Measurements from ENCODE around the gene FBXL12.

Gene FBXL12, protein sequence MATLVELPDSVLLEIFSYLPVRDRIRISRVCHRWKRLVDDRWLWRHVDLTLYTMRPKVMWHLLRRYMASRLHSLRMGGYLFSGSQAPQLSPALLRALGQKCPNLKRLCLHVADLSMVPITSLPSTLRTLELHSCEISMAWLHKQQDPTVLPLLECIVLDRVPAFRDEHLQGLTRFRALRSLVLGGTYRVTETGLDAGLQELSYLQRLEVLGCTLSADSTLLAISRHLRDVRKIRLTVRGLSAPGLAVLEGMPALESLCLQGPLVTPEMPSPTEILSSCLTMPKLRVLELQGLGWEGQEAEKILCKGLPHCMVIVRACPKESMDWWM

DNA sequence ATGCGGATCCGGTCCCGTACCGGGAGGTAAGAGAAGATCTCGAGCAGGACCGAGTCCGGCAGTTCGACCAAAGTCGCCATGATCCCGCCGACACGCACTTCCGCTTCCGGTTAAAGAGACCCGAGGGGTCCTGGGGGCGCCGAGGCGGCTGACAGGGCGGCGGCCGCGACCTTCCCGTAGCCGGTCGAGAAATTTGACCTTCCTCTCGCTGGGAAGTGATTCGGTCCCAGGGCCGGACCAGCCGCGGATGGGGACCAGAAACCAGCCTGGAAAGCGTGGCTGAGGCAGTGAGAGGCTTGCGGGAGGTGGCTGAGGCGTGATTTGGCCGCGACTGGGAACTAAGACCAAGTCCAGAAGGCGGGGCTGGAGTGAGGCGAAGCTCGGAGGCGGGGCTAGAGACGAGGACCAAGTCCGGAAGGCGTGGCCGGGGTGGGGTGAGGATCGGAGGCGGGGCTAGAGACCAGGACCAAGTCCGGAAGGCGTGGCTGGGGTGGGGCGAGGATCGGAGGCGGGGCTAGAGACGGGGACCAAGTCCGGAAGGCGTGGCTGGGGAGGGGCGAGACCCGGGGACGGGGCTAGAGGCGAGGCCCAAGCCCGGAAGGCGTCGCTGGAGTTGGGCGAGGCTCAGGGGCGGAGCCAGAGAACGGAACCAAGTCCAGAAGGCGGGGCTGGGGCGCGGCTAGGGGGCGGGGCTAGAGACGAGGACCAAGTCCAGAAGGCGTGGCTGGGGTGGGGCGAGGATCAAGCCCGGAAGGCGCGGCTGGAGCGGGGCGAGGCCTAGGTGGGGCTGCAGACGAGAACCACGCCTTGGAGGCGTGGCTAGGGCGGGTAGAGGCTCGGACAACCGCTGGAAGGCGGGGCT lies at the start of gene FBXL12:
TSS of gene FBXL12 (minus strand) at position 346 of the 862 bp plus-strand sequence. CDS start at position 80, 266 bp downstream.
- TF ChIP-seq, protein P1, sequence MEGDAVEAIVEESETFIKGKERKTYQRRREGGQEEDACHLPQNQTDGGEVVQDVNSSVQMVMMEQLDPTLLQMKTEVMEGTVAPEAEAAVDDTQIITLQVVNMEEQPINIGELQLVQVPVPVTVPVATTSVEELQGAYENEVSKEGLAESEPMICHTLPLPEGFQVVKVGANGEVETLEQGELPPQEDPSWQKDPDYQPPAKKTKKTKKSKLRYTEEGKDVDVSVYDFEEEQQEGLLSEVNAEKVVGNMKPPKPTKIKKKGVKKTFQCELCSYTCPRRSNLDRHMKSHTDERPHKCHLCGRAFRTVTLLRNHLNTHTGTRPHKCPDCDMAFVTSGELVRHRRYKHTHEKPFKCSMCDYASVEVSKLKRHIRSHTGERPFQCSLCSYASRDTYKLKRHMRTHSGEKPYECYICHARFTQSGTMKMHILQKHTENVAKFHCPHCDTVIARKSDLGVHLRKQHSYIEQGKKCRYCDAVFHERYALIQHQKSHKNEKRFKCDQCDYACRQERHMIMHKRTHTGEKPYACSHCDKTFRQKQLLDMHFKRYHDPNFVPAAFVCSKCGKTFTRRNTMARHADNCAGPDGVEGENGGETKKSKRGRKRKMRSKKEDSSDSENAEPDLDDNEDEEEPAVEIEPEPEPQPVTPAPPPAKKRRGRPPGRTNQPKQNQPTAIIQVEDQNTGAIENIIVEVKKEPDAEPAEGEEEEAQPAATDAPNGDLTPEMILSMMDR (conservative IDR thresholded peaks at IDR 0.05; ENCODE audit: low read length): no peak
- peak within 1 kb of the TSS; percentile 97 for H3K4me3 ChIP-seq (ENCODE audit: low read length)
- DNase-seq (ENCODE audit: low read depth): peak; percentile 99

GRCh38 chr19:9865732-9866501 lies 47.0 kb upstream of the FBXL12 start:
- no peak for DNase-seq (ENCODE audit: low read depth)
- TF ChIP-seq, protein P1 (conservative IDR thresholded peaks at IDR 0.05; ENCODE audit: low read length): no peak
- H3K4me3 ChIP-seq (ENCODE audit: low read length): no peak overlapping the region

GRCh38 chr19:9863759-9864158 lies 44.9 kb upstream of the FBXL12 start:
- no peak for DNase-seq (ENCODE audit: low read depth)
- TF ChIP-seq, protein P1 (conservative IDR thresholded peaks at IDR 0.05; ENCODE audit: low read length): no peak
- H3K4me3 ChIP-seq (ENCODE audit: low read length): no peak overlapping the region

GRCh38 chr19:9862938-9863337 lies 44.1 kb upstream of the FBXL12 start:
- no peak overlapping the region for H3K4me3 ChIP-seq (ENCODE audit: low read length)
- TF ChIP-seq, protein P1 (conservative IDR thresholded peaks at IDR 0.05; ENCODE audit: low read length): no peak
- no peak for DNase-seq (ENCODE audit: low read depth)

- no peak overlapping the region for H3K4me3 ChIP-seq (ENCODE audit: low read length)
- TF ChIP-seq, protein P1 (conservative IDR thresholded peaks at IDR 0.05; ENCODE audit: low read length): no peak
- DNase-seq (ENCODE audit: low read depth): no peak
Observed at GRCh38 chr19:9861503-9861902, 42.6 kb upstream of the FBXL12 start.

- H3K4me3 ChIP-seq (ENCODE audit: low read length): no peak overlapping the region
- TF ChIP-seq, protein P1 (conservative IDR thresholded peaks at IDR 0.05; ENCODE audit: low read length): no peak
- DNase-seq (ENCODE audit: low read depth): no peak
Observed at GRCh38 chr19:9860407-9860806, 41.5 kb upstream of the FBXL12 start.
